Duodenal mucosa (tissue), 2 donors: ENCODE measurements around the gene LSMEM2.

Source experiments
- H3K27ac ChIP-seq: one replicate; pipeline ENCODE4 v1.7.0; 2013; ENCODE audit warnings: low read depth, low read length
- H3K27me3 ChIP-seq, 2 donors: one replicate each; pipeline ENCODE4 v1.7.0; 2013; ENCODE audit warnings: low read length in 2 of 2, control low read depth in 1 of 2; ENCODE audit not compliant: insufficient read depth in 2 of 2, control insufficient read depth in 1 of 2
- H3K36me3 ChIP-seq, 2 donors: one replicate each; pipeline ENCODE4 v1.7.0; 2013; ENCODE audit warnings: low read length in 2 of 2, control low read depth in 1 of 2; ENCODE audit not compliant: insufficient read depth in 2 of 2, control insufficient read depth in 1 of 2
- H3K4me1 ChIP-seq, 2 donors: one replicate each; pipeline ENCODE4 v1.7.0; 2013; ENCODE audit warnings: low read length in 2 of 2, control low read depth in 1 of 2; ENCODE audit not compliant: insufficient read depth in 2 of 2, control insufficient read depth in 1 of 2
- H3K4me3 ChIP-seq, 2 donors: one replicate each; pipeline ENCODE4 v1.7.0; 2013; ENCODE audit warnings: low read length in 2 of 2, low read depth in 1 of 2
- H3K9ac ChIP-seq, 2 donors: one replicate each; pipeline ENCODE4 v1.7.0; 2013; ENCODE audit warnings: low read length in 2 of 2, low read depth in 1 of 2
- H3K9me3 ChIP-seq, 2 donors: one replicate each; pipeline ENCODE4 v1.7.0; 2013; ENCODE audit warnings: low read length in 2 of 2, control low read depth in 1 of 2; ENCODE audit not compliant: control insufficient read depth in 1 of 2

LSMEM2 gene

GRCh38 chr3:50245251-50245745, 33.6 kb upstream of the LSMEM2 start:
- Histone ChIP-seq H3K27me3 (no peaks in the 10 kb centered on the region), H3K9me3 (no peaks in the 10 kb centered on the region), H3K27ac (peak overlapping the region; percentile 39), H3K4me3 (peak overlapping the region; percentile 67 to 70), H3K4me1 (peaks cover 79 to 90% of the 10 kb centered on the region in 2 donors), H3K36me3 (peaks cover 3 to 4% of the 10 kb centered on the region in 2 donors), H3K9ac (peak overlapping the region; percentile 62 to 66)

GRCh38 chr3:50245831-50246516, 32.9 kb upstream of the LSMEM2 start:
- no peaks in the 10 kb centered on the region for H3K9me3 ChIP-seq
- H3K27me3 ChIP-seq: no peaks in the 10 kb centered on the region
- H3K36me3 ChIP-seq: peaks cover 3 to 4% of the 10 kb centered on the region in 2 donors
- H3K4me3 ChIP-seq: peak overlapping the region; percentile 67 to 70
- peak overlapping the region; percentile 85 for H3K27ac ChIP-seq
- peak overlapping the region; percentile 62 to 66 for H3K9ac ChIP-seq
- peaks cover 77 to 91% of the 10 kb centered on the region in 2 donors for H3K4me1 ChIP-seq

GRCh38 chr3:50246517-50246954, 32.4 kb upstream of the LSMEM2 start:
- Histone ChIP-seq H3K9ac (peak overlapping the region; percentile 32 to 62), H3K27me3 (no peaks in the 10 kb centered on the region), H3K36me3 (peaks cover 2 to 4% of the 10 kb centered on the region in 2 donors), H3K27ac (peak overlapping the region; percentile 85), H3K9me3 (no peaks in the 10 kb centered on the region), H3K4me3 (peak overlapping the region; percentile 67 to 70), H3K4me1 (peaks cover 77 to 90% of the 10 kb centered on the region in 2 donors)

GRCh38 chr3:50248387-50248786, 30.5 kb upstream of the LSMEM2 start:
- H3K36me3 ChIP-seq: peaks cover 9 to 14% of the 10 kb centered on the region in 2 donors
- no peaks in the 10 kb centered on the region for H3K9me3 ChIP-seq
- peak overlapping the region in 1 of 2 donors; percentile 30 for H3K9ac ChIP-seq
- no peak overlapping the region for H3K27ac ChIP-seq
- no peaks in the 10 kb centered on the region for H3K27me3 ChIP-seq
- H3K4me3 ChIP-seq: no peak overlapping the region
- peaks cover 63 to 77% of the 10 kb centered on the region in 2 donors for H3K4me1 ChIP-seq

GRCh38 chr3:50249457-50249856, 29.4 kb upstream of the LSMEM2 start:
- Histone ChIP-seq H3K4me1 (peaks cover 66 to 79% of the 10 kb centered on the region in 2 donors), H3K36me3 (peaks cover 5 to 23% of the 10 kb centered on the region in 2 donors), H3K9ac (peak overlapping the region in 1 of 2 donors; percentile 30), H3K27me3 (no peaks in the 10 kb centered on the region), H3K9me3 (no peaks in the 10 kb centered on the region), H3K27ac (no peak overlapping the region), H3K4me3 (no peak overlapping the region)

- Histone ChIP-seq H3K9ac (no peak overlapping the region), H3K36me3 (peaks cover 5 to 32% of the 10 kb centered on the region in 2 donors), H3K9me3 (no peaks in the 10 kb centered on the region), H3K4me3 (no peak overlapping the region), H3K4me1 (peaks cover 67 to 72% of the 10 kb centered on the region in 2 donors), H3K27me3 (no peaks in the 10 kb centered on the region), H3K27ac (no peak overlapping the region)
Measured at GRCh38 chr3:50250514-50250913, 28.4 kb upstream of the LSMEM2 start.

- Histone ChIP-seq H3K27ac (peak overlapping the region; percentile 13), H3K4me3 (no peak overlapping the region), H3K9ac (peak overlapping the region in 1 of 2 donors; percentile 1), H3K27me3 (no peaks in the 10 kb centered on the region), H3K36me3 (peaks cover 7 to 34% of the 10 kb centered on the region in 2 donors), H3K4me1 (peaks cover 62 to 66% of the 10 kb centered on the region in 2 donors), H3K9me3 (no peaks in the 10 kb centered on the region)
Measured at GRCh38 chr3:50251220-50251619, 27.7 kb upstream of the LSMEM2 start.

- peaks cover 34 to 35% of the 10 kb centered on the region in 2 donors for H3K4me1 ChIP-seq
- H3K4me3 ChIP-seq: no peak overlapping the region
- H3K9me3 ChIP-seq: no peaks in the 10 kb centered on the region
- peaks cover 24 to 54% of the 10 kb centered on the region in 2 donors for H3K36me3 ChIP-seq
- H3K9ac ChIP-seq: no peak overlapping the region
- H3K27ac ChIP-seq: peak overlapping the region; percentile 67
- no peaks in the 10 kb centered on the region for H3K27me3 ChIP-seq
Measured at GRCh38 chr3:50254577-50255250, 24.2 kb upstream of the LSMEM2 start.

- Histone ChIP-seq H3K4me1 (peaks cover 30 to 31% of the 10 kb centered on the region in 2 donors), H3K27me3 (no peaks in the 10 kb centered on the region), H3K9ac (no peak overlapping the region), H3K4me3 (no peak overlapping the region), H3K27ac (peak overlapping the region; percentile 30), H3K36me3 (peaks cover 24 to 54% of the 10 kb centered on the region in 2 donors), H3K9me3 (no peaks in the 10 kb centered on the region)
Measured at GRCh38 chr3:50255251-50255615, 23.7 kb upstream of the LSMEM2 start.
